A673 (cell line): ENCODE measurements around the gene KRTAP2-3. TPM values are rescaled to one million over a fixed set of nuclear protein-coding genes. Genes with fewer than 3 reads are reported as not detected.

Experiments used
- BruUV-seq: library from RNA; stranded (reverse); fragments of 400-500 nt; replicated peaks from 2 replicates; lab custom pipeline; 2021; lab: Mats Ljungman, UMichigan
- CTCF ChIA-PET: fragments of 300-600 bp; sonication (Branson Sonifier 250); formaldehyde crosslinking; loops from one replicate; lab custom pipeline; 2022; ENCODE audit warnings: antibody characterized with exemption; lab: Charles Lee
- POLR2A ChIA-PET: fragments of 300-600 bp; sonication (Branson Sonifier 250); formaldehyde crosslinking; loops from one replicate; lab custom pipeline; 2022; ENCODE audit warnings: antibody characterized with exemption; ENCODE audit not compliant: low non-redundant PET; lab: Charles Lee
- DNase-seq: peaks from one replicate; pipeline ENCODE4 v3.0.0-alpha.2; 2015; ENCODE audit warnings: low spot score
- H3K27ac ChIP-seq: fragments of 200-600 bp; sonication (generic); 2 replicates; pipeline ENCODE4 v1.5.1; 2016; ENCODE audit warnings: mixed run types, low read depth, mild to moderate bottlenecking, mixed read lengths, antibody characterized with exemption, low read length; ENCODE audit not compliant: poor library complexity, severe bottlenecking
- H3K27me3 ChIP-seq: fragments of 200-600 bp; sonication (generic); replicated peaks from 2 replicates; pipeline ENCODE4 v1.6.1; 2017; ENCODE audit warnings: mixed run types, low read depth, mild to moderate bottlenecking, mixed read lengths, antibody characterized with exemption, low read length; ENCODE audit not compliant: insufficient read depth, poor library complexity
- H3K36me3 ChIP-seq: fragments of 200-600 bp; sonication (generic); 2 replicates; pipeline ENCODE4 v1.6.1; 2016; ENCODE audit warnings: mixed run types, mild to moderate bottlenecking, mixed read lengths, antibody characterized with exemption, low read length; ENCODE audit not compliant: insufficient read depth, poor library complexity, severe bottlenecking
- H3K4me1 ChIP-seq: fragments of 200-600 bp; sonication (generic); 2 replicates; pipeline ENCODE4 v1.6.1; 2017; ENCODE audit warnings: mixed run types, mild to moderate bottlenecking, mixed read lengths, antibody characterized with exemption, low read length; ENCODE audit not compliant: insufficient read depth, poor library complexity, severe bottlenecking
- H3K4me3 ChIP-seq: fragments of 200-600 bp; sonication (generic); 2 replicates; pipeline ENCODE4 v1.5.1; 2016; ENCODE audit warnings: low read depth, mixed run types, mild to moderate bottlenecking, mixed read lengths, low read length; ENCODE audit not compliant: poor library complexity, severe bottlenecking
- H3K9me3 ChIP-seq: fragments of 200-600 bp; sonication (generic); 2 replicates; pipeline ENCODE4 v1.6.1; 2016; ENCODE audit warnings: mixed run types, low read depth, mild to moderate bottlenecking, mixed read lengths, antibody characterized with exemption, low read length; ENCODE audit not compliant: poor library complexity, severe bottlenecking
- CTCF ChIP-seq: fragments of 300-800, 200-600 bp; sonication (generic); conservative IDR thresholded peaks from 2 replicates; pipeline ENCODE4 v1.5.1; 2017; ENCODE audit warnings: low read depth, mild to moderate bottlenecking, antibody characterized with exemption, low read length, moderate library complexity, mixed read lengths
- EZH2 ChIP-seq: fragments of 200-600 bp; sonication (generic); IDR thresholded peaks from 2 replicates; pipeline ENCODE4 v1.6.1; 2017; ENCODE audit warnings: borderline replicate concordance, low read depth, mild to moderate bottlenecking, mixed read lengths, antibody characterized with exemption, low read length; ENCODE audit not compliant: poor library complexity, severe bottlenecking
- intact Hi-C: fragments of 100-400 bp; cut with micrococcal nuclease; formaldehyde crosslinking; loops from one replicate; pipeline ENCODE4 v1.10.0; 2022; ENCODE audit not compliant: unreplicated experiment
- total RNA-seq: library from RNA; stranded (reverse); gene quantifications from 2 replicates; pipeline ENCODE4 v1.2.3, GENCODE V29; 2021

KRTAP2-3 gene
- total RNA-seq, 1 experiment from 2014 or later, result not detected

GRCh38 chr17:41020336-41020735 lies 39.6 kb downstream of the KRTAP2-3 start:
- no peak for TF ChIP-seq CTCF
- no peak overlapping the region for H3K27ac ChIP-seq
- H3K4me3 ChIP-seq, result no peak overlapping the region
- ChIA-PET CTCF (no interaction called here), POLR2A (no interaction called here)
- intact Hi-C loops, result no loop called here
- H3K36me3 ChIP-seq, result no peaks in the 10 kb centered on the region
- no peaks in the 10 kb centered on the region for H3K4me1 ChIP-seq
- no peaks in the 10 kb centered on the region for H3K27me3 ChIP-seq
- DNase-seq, result no peak
- BruUV-seq, result no TSS peak
- H3K9me3 ChIP-seq, result no peaks in the 10 kb centered on the region

GRCh38 chr17:41019415-41019814 lies 40.5 kb downstream of the KRTAP2-3 start:
- Histone ChIP-seq H3K36me3 (no peaks in the 10 kb centered on the region), H3K4me1 (no peaks in the 10 kb centered on the region), H3K4me3 (no peak overlapping the region), H3K27ac (no peak overlapping the region), H3K27me3 (no peaks in the 10 kb centered on the region), H3K9me3 (no peaks in the 10 kb centered on the region)
- POLR2A ChIA-PET, result interaction anchor here (0.5 kb wide), 1 partner anchor 15 kb away, joined by 3 read pairs; no protein-coding TSS in a partner anchor
- CTCF ChIA-PET, result no interaction called here
- TF ChIP-seq EZH2, result no peak
- no peak for DNase-seq
- BruUV-seq, result no TSS peak
- intact Hi-C loops, result no loop called here

GRCh38 chr17:41018541-41018940 lies 41.4 kb downstream of the KRTAP2-3 start:
- BruUV-seq, result no TSS peak
- H3K4me1 ChIP-seq, result no peaks in the 10 kb centered on the region
- H3K27ac ChIP-seq, result no peak overlapping the region
- no peak overlapping the region for H3K4me3 ChIP-seq
- no peaks in the 10 kb centered on the region for H3K36me3 ChIP-seq
- TF ChIP-seq EZH2, result no peak
- TF ChIP-seq CTCF, result no peak
- no peaks in the 10 kb centered on the region for H3K27me3 ChIP-seq
- intact Hi-C loops, result no loop called here
- no peaks in the 10 kb centered on the region for H3K9me3 ChIP-seq
- ChIA-PET CTCF (no interaction called here), POLR2A (no interaction called here)
- DNase-seq, result no peak

- TF ChIP-seq EZH2 (no peak), CTCF (no peak)
- intact Hi-C loops, result no loop called here
- Histone ChIP-seq H3K27ac (no peak overlapping the region), H3K9me3 (no peaks in the 10 kb centered on the region), H3K4me3 (no peak overlapping the region), H3K27me3 (no peaks in the 10 kb centered on the region), H3K36me3 (no peaks in the 10 kb centered on the region), H3K4me1 (no peaks in the 10 kb centered on the region)
- POLR2A ChIA-PET, result no interaction called here
- CTCF ChIA-PET, result no interaction called here
- BruUV-seq, result no TSS peak
- DNase-seq, result no peak
Observed at GRCh38 chr17:41016578-41017215, 43.2 kb downstream of the KRTAP2-3 start.
